ENCODE results near the gene LPIN2. TPM values are rescaled to one million over a fixed set of nuclear protein-coding genes. Genes with fewer than 3 reads are reported as not detected.

LPIN2 gene
- total and polyA plus RNA-seq, 2 of the 13 experiments (the other 11 are each of a cell fraction or from before 2014, with no cell fraction given) = 46.0 to 119 TPM

GRCh38 chr18:3012136-3013023 lies 564 bp downstream of the LPIN2 start (continued):
- no peak for TF ChIP-seq ZNF10 (CRISPR knock-in tag; IDR thresholded peaks at IDR 0.05; ENCODE audit: borderline replicate concordance, low read depth)
- TF ChIP-seq HDAC1 (CRISPR knock-in tag; IDR thresholded peaks at IDR 0.05) = peak; percentile 57
- 0 out of 2 replicates have a peak, but pooled peaks have one; percentile 55 for TF ChIP-seq ZC3H13 (CRISPR knock-in tag; IDR thresholded peaks at IDR 0.05)
- no peak for TF ChIP-seq ZNF326 (CRISPR knock-in tag; IDR thresholded peaks at IDR 0.05; ENCODE audit: borderline replicate concordance)
- 0 out of 2 replicates have a peak, but pooled peaks have one; percentile 30 for TF ChIP-seq KDM2A (CRISPR knock-in tag; IDR thresholded peaks at IDR 0.05; ENCODE audit: borderline replicate concordance, low read depth)
- peak; percentile 76 for TF ChIP-seq SALL1 (CRISPR knock-in tag; IDR thresholded peaks at IDR 0.05)
- TF ChIP-seq ZBTB46 (CRISPR knock-in tag; IDR thresholded peaks at IDR 0.05; ENCODE audit: borderline replicate concordance) = no peak
- TF ChIP-seq CENPT (CRISPR knock-in tag; IDR thresholded peaks at IDR 0.05; ENCODE audit: low read depth) = no peak
- peak; percentile 63; the same call in 1 of the 2 replicates for TF ChIP-seq TFDP2 (CRISPR knock-in tag; IDR thresholded peaks at IDR 0.05)
- TF ChIP-seq MAFG (CRISPR knock-in tag; IDR thresholded peaks at IDR 0.05) = no peak
- TF ChIP-seq HNRNPH1 (optimal IDR thresholded peaks at IDR 0.05; ENCODE audit: low read depth, low read length) = no peak
- TF ChIP-seq AKAP8 (CRISPR knock-in tag; IDR thresholded peaks at IDR 0.05) = no peak
- no peak for TF ChIP-seq ZNF235 (CRISPR knock-in tag; IDR thresholded peaks at IDR 0.05; ENCODE audit: borderline replicate concordance)
- no peak for TF ChIP-seq ZNF841 (CRISPR knock-in tag; IDR thresholded peaks at IDR 0.05; ENCODE audit: borderline replicate concordance)
- TF ChIP-seq GABPB1 (CRISPR knock-in tag; IDR thresholded peaks at IDR 0.05) = peak; percentile 54; the same call in 1 of the 2 replicates
- TF ChIP-seq ZZZ3 (CRISPR knock-in tag; IDR thresholded peaks at IDR 0.05; ENCODE audit: borderline replicate concordance) = no peak
- no peak; the same call in 1 of the 2 replicates for TF ChIP-seq ZNF772 (CRISPR knock-in tag; IDR thresholded peaks at IDR 0.05)
- TF ChIP-seq BCL6 (CRISPR knock-in tag; IDR thresholded peaks at IDR 0.05) = no peak
- TF ChIP-seq ZSCAN31 (CRISPR knock-in tag; IDR thresholded peaks at IDR 0.05; ENCODE audit: low read depth) = peak; percentile 31; the same call in 1 of the 2 replicates
- TF ChIP-seq ZFP82 (CRISPR knock-in tag; IDR thresholded peaks at IDR 0.05; ENCODE audit: borderline replicate concordance) = peak; percentile 63; the same call in 1 of the 2 replicates
- no peak for TF ChIP-seq SMAD1 (CRISPR knock-in tag; IDR thresholded peaks at IDR 0.05; ENCODE audit: borderline replicate concordance, low read depth)
- TF ChIP-seq ARNT2 (CRISPR knock-in tag; IDR thresholded peaks at IDR 0.05; ENCODE audit: low read depth) = no peak
- peak; percentile 19; the same call in 1 of the 2 replicates for TF ChIP-seq MXD1 (CRISPR knock-in tag; IDR thresholded peaks at IDR 0.05)
- no peak for TF ChIP-seq ZNF564 (CRISPR knock-in tag; IDR thresholded peaks at IDR 0.05)
- no peak for TF ChIP-seq ZFP36L1 (CRISPR knock-in tag; IDR thresholded peaks at IDR 0.05)
- no peak for TF ChIP-seq SMYD3 (CRISPR knock-in tag; IDR thresholded peaks at IDR 0.05)
- no peak for TF ChIP-seq POGZ (CRISPR knock-in tag; IDR thresholded peaks at IDR 0.05)

Measured in HepG2 (cell line).